Astrocyte (in vitro differentiated cells and primary cell): ENCODE results near the gene RASAL1. TPM values are rescaled to one million over a fixed set of nuclear protein-coding genes. Genes with fewer than 3 reads are reported as not detected.

Source experiments
- DNase-seq: peaks from one replicate; pipeline ENCODE4 v3.0.0-alpha.2; 2010; ENCODE audit warnings: low read depth
- FAIRE-seq: peaks from 2 replicates; lab custom pipeline; 2011; peaks lifted over from hg19 to GRCh38; lab: Jason Lieb, UNC
- H2AFZ ChIP-seq: 2 replicates; pipeline ENCODE4 v1.6.0; 2012; ENCODE audit warnings: low read depth, low read length, inconsistent platforms
- H3K27ac ChIP-seq: 2 replicates; pipeline ENCODE4 v1.5.1; 2011; ENCODE audit warnings: low read depth, low read length, inconsistent platforms
- H3K27me3 ChIP-seq: 2 replicates; pipeline ENCODE4 v1.6.0; 2011; ENCODE audit warnings: low read length, inconsistent platforms; ENCODE audit not compliant: insufficient read depth
- H3K36me3 ChIP-seq: 2 replicates; pipeline ENCODE4 v1.5.1; 2011; ENCODE audit warnings: low read length, inconsistent platforms; ENCODE audit not compliant: insufficient read depth
- H3K4me1 ChIP-seq: 2 replicates; pipeline ENCODE4 v1.5.1; 2011; ENCODE audit warnings: low read length, inconsistent platforms; ENCODE audit not compliant: insufficient read depth
- H3K4me2 ChIP-seq: 2 replicates; pipeline ENCODE4 v1.6.0; 2012; ENCODE audit warnings: low read length, inconsistent platforms
- H3K4me3 ChIP-seq: 2 replicates; pipeline ENCODE4 v1.5.1; 2011; ENCODE audit warnings: low read depth, mild to moderate bottlenecking, low read length, inconsistent platforms; ENCODE audit not compliant: insufficient read depth
- H3K79me2 ChIP-seq: 2 replicates; pipeline ENCODE4 v1.6.0; 2012; ENCODE audit warnings: mild to moderate bottlenecking, low read length, inconsistent platforms; ENCODE audit not compliant: insufficient read depth
- H3K9ac ChIP-seq: 2 replicates; pipeline ENCODE4 v1.6.0; 2012; ENCODE audit warnings: mild to moderate bottlenecking, low read length, inconsistent platforms
- H3K9me3 ChIP-seq: 2 replicates; pipeline ENCODE4 v1.5.1; 2012; ENCODE audit warnings: low read depth, mild to moderate bottlenecking, low read length, inconsistent platforms; ENCODE audit not compliant: insufficient read depth
- H4K20me1 ChIP-seq: 2 replicates; pipeline ENCODE4 v1.6.0; 2012; ENCODE audit warnings: low read length, inconsistent platforms; ENCODE audit not compliant: insufficient read depth
- H3K27ac Mint-ChIP-seq: one replicate; pipeline ENCODE4 v1.8.0; 2021; ENCODE audit warnings: mild to moderate bottlenecking, mixed read lengths; ENCODE audit not compliant: unreplicated experiment
- H3K27me3 Mint-ChIP-seq: one replicate; pipeline ENCODE4 v1.8.0; 2021; ENCODE audit warnings: low read depth, mixed read lengths; ENCODE audit not compliant: unreplicated experiment
- H3K36me3 Mint-ChIP-seq: one replicate; pipeline ENCODE4 v1.8.0; 2021; ENCODE audit warnings: low read depth, mixed read lengths; ENCODE audit not compliant: unreplicated experiment
- H3K4me1 Mint-ChIP-seq: one replicate; pipeline ENCODE4 v1.8.0; 2021; ENCODE audit warnings: low read depth, mixed read lengths; ENCODE audit not compliant: unreplicated experiment
- H3K4me3 Mint-ChIP-seq: one replicate; pipeline ENCODE4 v1.8.0; 2021; ENCODE audit warnings: mild to moderate bottlenecking, moderate library complexity, mixed read lengths; ENCODE audit not compliant: unreplicated experiment
- H3K9me3 Mint-ChIP-seq: one replicate; pipeline ENCODE4 v1.8.0; 2021; ENCODE audit warnings: mild to moderate bottlenecking, mixed read lengths; ENCODE audit not compliant: unreplicated experiment
- EZH2 ChIP-seq: IDR thresholded peaks from 2 replicates; pipeline ENCODE4 v1.6.1; 2012; ENCODE audit warnings: mild to moderate bottlenecking, low read length, inconsistent platforms; ENCODE audit not compliant: insufficient read depth
- total RNA-seq: library from RNA; stranded (reverse); gene quantifications from 2 replicates; pipeline ENCODE4 v1.2.1, GENCODE V29; 2021
- TF ChIP-seq, protein P1 (sequence below): IDR thresholded peaks from 2 replicates; pipeline ENCODE4 v1.5.1; 2011; ENCODE audit warnings: low read depth, mild to moderate bottlenecking, inconsistent platforms, low read length, moderate library complexity; ENCODE audit not compliant: insufficient read depth

Gene RASAL1
- total RNA-seq, 1 donor from 2014 or later: 0.48 TPM

DNA sequence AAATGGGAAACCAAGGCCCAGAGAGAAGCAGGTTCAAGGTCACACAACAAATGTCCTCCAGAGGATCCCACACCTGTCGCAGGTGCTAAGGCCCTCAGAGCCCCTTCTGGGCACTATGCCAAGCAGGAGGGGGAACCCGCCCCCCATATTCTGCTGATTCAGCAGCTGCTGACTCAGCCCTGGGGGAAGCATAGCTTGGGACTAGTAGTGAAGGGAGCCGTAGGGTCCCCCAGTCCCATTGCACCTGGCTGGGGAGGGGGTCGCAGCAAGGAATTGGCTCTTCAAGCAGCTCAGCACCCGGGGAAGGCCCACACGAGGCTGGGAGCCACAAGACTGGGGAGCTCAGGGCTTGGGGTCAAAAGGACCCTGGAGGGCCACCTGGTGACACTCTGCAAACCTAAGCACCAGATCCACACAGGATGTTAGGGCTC is 1.0 kb downstream of the RASAL1 start:
- H3K4me3 ChIP-seq: no peak overlapping the region
- H3K27me3 Mint-ChIP-seq: peaks cover 55% of the 10 kb centered on the region
- H3K4me1 ChIP-seq: peaks cover 4% of the 10 kb centered on the region
- no peaks in the 10 kb centered on the region for H3K9me3 ChIP-seq
- H3K36me3 Mint-ChIP-seq: peaks cover 2% of the 10 kb centered on the region
- no peaks in the 10 kb centered on the region for H3K79me2 ChIP-seq
- FAIRE-seq (no peak), DNase-seq (no peak)
- no peak overlapping the region for H3K9ac ChIP-seq
- H3K9me3 Mint-ChIP-seq: peaks cover 3% of the 10 kb centered on the region
- H3K27ac Mint-ChIP-seq: no peak overlapping the region
- H3K4me2 ChIP-seq: no peak overlapping the region
- no peaks in the 10 kb centered on the region for H4K20me1 ChIP-seq
- no peak overlapping the region for H3K4me3 Mint-ChIP-seq
- TF ChIP-seq, protein P1, sequence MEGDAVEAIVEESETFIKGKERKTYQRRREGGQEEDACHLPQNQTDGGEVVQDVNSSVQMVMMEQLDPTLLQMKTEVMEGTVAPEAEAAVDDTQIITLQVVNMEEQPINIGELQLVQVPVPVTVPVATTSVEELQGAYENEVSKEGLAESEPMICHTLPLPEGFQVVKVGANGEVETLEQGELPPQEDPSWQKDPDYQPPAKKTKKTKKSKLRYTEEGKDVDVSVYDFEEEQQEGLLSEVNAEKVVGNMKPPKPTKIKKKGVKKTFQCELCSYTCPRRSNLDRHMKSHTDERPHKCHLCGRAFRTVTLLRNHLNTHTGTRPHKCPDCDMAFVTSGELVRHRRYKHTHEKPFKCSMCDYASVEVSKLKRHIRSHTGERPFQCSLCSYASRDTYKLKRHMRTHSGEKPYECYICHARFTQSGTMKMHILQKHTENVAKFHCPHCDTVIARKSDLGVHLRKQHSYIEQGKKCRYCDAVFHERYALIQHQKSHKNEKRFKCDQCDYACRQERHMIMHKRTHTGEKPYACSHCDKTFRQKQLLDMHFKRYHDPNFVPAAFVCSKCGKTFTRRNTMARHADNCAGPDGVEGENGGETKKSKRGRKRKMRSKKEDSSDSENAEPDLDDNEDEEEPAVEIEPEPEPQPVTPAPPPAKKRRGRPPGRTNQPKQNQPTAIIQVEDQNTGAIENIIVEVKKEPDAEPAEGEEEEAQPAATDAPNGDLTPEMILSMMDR: no peak
- TF ChIP-seq EZH2: no peak
- H3K27ac ChIP-seq: no peak overlapping the region
- H3K4me1 Mint-ChIP-seq: no peaks in the 10 kb centered on the region
- H3K36me3 ChIP-seq: no peaks in the 10 kb centered on the region
- peaks cover 14% of the 10 kb centered on the region for H3K27me3 ChIP-seq
- no peak overlapping the region for H2AFZ ChIP-seq

DNA sequence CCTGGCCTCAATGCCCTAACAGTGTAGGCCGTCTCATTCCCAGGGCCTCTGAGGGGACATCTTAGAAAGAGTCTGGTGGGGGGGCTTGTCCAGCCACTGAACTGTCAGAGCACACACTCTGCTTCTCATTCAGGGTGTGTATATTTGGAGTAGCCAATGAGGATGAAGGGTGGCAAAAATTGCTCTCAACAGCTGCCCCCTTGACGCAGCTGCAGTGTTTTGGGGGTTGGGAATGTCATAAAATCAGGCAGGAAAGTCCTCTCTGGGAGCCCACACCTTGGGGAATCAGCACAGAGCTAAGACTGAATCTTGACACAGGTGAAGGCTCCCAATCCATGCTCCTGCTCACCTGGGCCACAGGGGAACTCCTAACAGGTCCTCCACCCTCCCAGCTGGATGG is 1.5 kb downstream of the RASAL1 start:
- Mint-ChIP-seq H3K36me3 (peaks cover 2% of the 10 kb centered on the region), H3K4me3 (no peak overlapping the region), H3K27ac (no peak overlapping the region), H3K27me3 (peaks cover 59% of the 10 kb centered on the region), H3K9me3 (peaks cover 3% of the 10 kb centered on the region), H3K4me1 (no peaks in the 10 kb centered on the region)
- TF ChIP-seq, protein P1: no peak
- TF ChIP-seq EZH2: no peak
- Histone ChIP-seq H3K9ac (no peak overlapping the region), H4K20me1 (no peaks in the 10 kb centered on the region), H3K4me2 (no peak overlapping the region), H3K4me3 (no peak overlapping the region), H3K36me3 (no peaks in the 10 kb centered on the region), H2AFZ (no peak overlapping the region), H3K79me2 (no peaks in the 10 kb centered on the region), H3K27me3 (peaks cover 15% of the 10 kb centered on the region), H3K4me1 (peaks cover 4% of the 10 kb centered on the region), H3K9me3 (no peaks in the 10 kb centered on the region), H3K27ac (no peak overlapping the region)
- no peak for DNase-seq
- no peak for FAIRE-seq

DNA sequence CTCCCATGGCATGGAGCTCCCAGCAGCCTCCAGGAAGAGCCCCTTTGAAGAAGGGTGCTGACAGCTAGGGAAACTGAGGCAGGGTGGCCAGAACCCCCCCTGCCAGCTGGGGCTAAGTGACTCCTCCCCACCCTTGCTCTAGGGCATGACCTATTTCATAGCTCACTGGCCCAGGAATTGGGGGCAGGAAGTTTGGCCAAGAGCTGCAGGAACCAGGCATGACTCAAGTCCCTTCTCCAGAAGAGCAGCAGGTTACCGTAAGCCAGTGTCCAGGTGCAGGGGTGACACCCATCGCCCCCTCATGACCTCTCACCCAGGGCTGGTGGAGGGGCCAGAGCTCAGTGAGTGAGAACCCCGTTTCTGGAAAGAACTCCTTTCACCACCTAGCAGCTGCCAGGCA is 1.9 kb downstream of the RASAL1 start:
- Mint-ChIP-seq H3K4me1 (no peaks in the 10 kb centered on the region), H3K36me3 (peaks cover 2% of the 10 kb centered on the region), H3K4me3 (no peak overlapping the region), H3K27me3 (peaks cover 63% of the 10 kb centered on the region), H3K9me3 (peaks cover 3% of the 10 kb centered on the region), H3K27ac (no peak overlapping the region)
- H3K4me3 ChIP-seq: no peak overlapping the region
- FAIRE-seq (no peak), DNase-seq (no peak)
- no peak for TF ChIP-seq EZH2
- TF ChIP-seq, protein P1: no peak
- peaks cover 4% of the 10 kb centered on the region for H3K4me1 ChIP-seq
- H3K9me3 ChIP-seq: no peaks in the 10 kb centered on the region
- no peaks in the 10 kb centered on the region for H4K20me1 ChIP-seq
- no peaks in the 10 kb centered on the region for H3K36me3 ChIP-seq
- H3K4me2 ChIP-seq: no peak overlapping the region
- H3K79me2 ChIP-seq: no peaks in the 10 kb centered on the region
- no peak overlapping the region for H3K27ac ChIP-seq
- no peak overlapping the region for H3K9ac ChIP-seq
- no peak overlapping the region for H2AFZ ChIP-seq
- H3K27me3 ChIP-seq: peaks cover 15% of the 10 kb centered on the region
